IPS-NIHi7 (cell line): ENCODE data around the gene HIVEP3.

Experiments used
- DNase-seq: peaks from one replicate; pipeline ENCODE4 v3.0.0; 2012; ENCODE audit warnings: mixed read lengths; ENCODE audit errors: extremely low spot score

The HIVEP3 gene

GRCh38 chr1:41813226-41813625, 105.5 kb downstream of the HIVEP3 start:
- DNase-seq: no peak

DNA sequence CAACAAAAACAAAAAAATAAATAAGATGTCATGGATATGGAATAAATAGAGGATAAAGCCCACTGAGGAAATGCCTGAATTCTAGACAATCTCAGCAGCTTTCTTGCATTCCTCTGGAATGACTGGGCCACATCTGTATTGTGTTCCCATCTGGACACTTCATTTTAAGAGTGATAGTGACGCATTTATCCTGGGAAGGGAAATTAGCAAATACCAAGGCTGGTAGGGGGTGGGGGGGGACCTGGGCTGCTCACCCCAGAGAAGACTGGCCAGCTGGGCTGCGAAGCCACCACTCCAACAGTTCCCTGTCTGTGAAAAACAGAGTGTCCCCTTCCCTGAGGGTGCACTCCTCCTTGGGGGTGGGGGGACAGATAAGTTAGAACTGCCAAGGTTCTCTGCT, 106.3 kb downstream of the HIVEP3 start:
- no peak for DNase-seq

DNA sequence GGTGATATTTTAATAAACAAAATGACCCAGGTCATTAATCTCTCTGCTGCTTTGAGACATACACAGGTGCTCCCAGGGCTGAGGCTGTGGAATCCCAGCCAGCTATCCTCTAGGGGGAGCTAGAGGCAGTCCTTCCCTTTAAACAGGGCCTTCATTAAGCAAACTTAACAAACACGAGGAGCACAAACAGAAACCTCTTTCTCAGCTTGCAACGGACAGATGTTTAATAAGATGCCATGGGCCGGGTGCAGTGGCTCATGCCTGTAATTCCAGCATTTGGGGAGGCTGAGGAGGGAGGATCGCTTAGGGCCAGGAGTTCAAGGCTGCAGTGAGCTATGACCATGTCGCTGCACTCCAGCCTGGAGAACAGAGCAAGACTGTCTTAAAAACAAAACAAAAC, 106.7 kb downstream of the HIVEP3 start:
- DNase-seq: peak; percentile 80

DNA sequence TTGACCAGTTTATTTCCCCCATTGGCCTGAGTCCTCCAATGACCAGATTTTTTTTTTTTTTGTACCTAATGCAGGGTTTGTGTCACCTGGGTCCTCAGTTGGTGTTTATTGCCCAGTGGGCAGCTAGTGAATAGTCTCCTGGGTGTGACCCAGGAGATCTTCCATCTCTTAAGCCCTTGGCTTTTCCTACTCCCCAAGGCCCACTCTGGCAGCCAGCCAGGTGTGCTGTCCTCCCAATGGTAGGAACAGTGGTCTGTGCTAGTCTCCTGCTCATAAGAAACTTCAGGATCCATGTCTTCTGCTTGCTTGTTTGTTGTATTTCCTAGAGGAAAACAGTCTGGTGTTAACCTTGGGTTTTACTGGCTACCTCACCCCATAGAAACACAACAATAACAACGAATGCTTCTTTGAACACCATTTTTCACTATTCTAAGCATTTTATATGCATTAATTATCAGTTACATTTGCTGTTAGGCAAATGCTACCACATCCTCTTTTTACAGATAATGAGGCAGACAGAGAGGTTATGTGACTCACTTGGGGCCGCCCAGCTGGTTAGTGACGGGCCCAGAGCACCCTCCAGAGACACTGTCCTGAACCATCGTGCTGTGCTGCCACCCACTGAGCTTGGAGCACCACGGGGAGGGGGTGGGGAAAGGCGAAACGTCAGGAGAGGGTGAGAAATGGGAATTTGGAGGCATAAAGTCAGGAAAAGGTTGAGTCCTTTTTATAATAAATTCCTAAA, 107.5 kb downstream of the HIVEP3 start:
- DNase-seq: no peak

DNA sequence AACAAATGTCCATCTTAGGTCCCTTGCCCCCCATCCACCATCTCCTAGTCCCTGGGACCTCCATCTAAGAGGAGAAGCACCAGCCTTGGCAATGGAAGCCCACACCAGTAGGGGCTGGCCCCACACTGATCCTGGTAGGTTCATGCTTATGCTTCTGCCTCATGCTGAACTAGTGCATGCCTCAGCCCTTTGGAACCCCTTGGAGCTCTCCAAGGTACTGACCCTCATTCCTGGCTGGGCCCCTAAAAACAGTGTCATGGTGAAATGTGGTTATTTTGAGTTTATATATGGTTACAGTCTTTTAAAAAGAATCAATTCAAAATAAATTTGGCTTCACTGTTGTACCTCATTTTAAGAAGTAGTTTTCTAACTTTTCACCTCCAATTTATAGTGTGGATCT, 108.3 kb downstream of the HIVEP3 start:
- DNase-seq: peak; percentile 78

DNA sequence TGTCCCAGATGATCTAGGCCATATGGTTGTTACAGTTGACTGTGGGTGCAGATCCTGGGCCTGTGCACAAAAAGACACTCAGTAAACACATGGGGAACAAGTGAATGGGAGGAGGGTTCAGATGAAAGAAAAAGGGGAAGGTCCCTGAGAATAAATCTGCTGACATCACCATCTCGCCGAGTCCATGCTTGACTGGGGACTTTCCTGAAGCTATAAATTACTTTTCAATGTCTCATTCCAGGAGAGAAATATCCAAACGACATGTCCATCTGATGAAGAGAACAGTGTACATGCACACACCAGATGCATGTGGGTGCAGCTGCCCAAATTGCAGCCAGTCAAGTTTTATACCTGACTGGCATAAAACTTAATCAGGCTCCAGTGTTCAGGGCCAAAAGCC, 109.0 kb downstream of the HIVEP3 start:
- DNase-seq: no peak

DNA sequence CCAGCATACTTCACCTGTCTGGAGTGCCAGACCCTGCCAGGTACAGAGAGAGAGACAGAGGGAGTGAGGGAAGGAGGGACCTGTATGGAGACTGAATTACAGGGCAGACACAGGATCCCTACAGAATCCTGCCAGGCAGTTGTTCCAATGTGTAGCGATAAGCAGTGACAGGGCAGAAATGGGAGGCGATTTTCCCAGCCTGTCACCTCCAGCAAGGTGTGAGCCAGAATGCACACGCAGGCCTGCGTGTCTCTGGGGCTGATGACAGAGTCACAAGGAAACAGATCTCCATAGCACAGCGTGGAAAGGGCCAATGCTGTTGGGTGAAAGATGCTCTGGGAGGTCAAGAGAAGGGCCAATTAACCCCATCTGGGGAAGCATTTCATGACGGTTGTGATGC, 111.3 kb downstream of the HIVEP3 start:
- no peak for DNase-seq

GRCh38 chr1:41806472-41807155, 112.1 kb downstream of the HIVEP3 start:
- DNase-seq: no peak

DNA sequence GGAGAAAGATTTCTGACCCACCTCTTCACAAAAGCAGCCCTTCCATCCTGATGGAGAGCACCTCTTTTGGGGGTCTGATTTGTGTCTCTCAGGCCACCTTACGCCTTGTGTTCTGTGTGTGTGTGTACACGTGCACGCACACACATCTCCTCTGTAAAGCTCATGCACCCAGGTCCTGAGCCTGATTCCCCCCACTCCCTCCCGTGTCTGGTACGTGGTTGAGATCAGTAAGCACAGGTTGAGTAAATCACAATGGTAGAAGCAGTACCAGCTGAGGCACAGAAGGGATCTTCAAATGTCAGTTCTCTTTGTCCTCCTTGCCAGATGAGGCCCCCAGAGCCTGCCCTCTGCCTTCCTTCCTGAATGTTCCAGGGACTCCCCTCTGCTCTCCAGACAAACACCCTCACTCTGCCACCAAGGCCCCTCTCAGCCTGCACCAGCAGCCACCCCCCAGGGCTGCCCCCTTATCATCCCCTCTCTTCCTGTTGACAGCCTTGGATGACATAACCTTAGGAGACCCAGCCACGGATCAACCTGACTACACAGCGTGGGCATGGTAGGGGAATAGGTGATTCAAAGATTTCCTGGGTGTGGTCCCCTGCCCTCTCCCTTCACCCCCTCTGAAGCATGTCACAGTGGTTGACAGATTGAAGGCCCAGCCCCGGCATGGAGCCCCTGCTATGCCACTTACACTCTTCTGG, 112.8 kb downstream of the HIVEP3 start:
- DNase-seq: no peak

- no peak for DNase-seq
These were observed 114.5 kb downstream of the HIVEP3 start for GRCh38 chr1:41804176-41804575.

DNA sequence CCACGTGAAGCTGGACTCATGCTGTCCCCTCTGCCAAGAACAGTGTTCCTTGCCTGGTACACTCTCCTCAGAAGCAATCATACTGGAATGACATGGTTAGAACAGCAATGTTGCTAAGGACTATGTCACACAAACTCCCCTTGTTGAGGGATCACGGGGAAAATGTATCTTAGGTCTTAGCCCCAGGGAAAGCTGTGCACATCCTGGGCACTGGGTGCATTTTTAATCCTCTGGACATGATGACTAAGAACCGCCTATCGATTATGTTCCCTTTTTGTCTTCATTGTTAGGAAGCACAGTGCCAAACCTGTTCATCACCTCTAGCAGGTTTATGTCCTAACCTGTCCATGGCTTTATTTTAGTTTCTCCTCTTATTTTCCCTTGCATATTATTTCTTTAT, 115.1 kb downstream of the HIVEP3 start:
- DNase-seq: no peak

DNA sequence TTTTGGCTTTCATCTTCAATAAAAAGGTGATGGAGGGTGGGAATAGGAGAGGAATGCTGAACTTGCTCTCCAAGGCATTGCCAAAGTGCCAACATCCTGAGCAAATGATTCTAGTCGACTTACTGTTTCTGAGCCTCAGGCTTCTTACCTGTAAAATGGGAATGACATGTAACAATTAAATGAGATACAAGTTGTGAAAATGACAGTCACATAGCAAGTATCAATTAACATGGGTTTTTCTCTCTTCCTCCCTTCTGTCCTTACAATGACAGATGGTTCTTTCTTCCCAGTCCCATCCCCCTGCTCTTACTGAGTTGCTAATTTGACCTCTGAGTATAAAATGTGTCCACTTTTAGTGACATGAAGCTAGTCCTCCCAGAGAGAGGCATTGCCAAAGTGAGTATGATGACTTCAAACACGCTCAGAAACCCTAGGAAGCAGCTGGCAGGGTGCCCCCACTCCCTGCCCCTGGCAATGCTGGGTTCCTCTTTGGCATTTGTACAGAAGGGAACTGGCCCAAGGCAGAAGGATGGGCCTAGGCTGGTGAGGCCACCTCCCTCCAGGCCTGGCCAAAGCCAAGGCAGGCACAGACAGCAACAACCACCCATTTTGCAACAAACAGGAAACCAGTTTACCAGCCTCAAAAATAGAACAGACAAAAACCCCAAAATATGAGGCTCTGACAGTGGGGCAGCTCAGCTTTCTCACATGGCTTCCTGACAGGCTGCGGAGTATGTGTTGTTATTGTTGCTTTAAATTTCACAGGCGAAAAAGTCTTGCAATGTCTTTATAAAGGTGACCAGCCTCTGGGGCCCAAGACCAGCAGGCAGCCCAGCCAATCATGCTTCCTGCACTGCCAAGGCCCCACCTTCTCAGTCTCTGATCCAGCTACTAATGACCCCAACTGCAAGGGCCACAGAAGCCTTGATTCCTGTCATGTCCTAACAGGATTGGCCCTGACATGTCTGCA, 115.9 kb downstream of the HIVEP3 start:
- no peak for DNase-seq

DNA sequence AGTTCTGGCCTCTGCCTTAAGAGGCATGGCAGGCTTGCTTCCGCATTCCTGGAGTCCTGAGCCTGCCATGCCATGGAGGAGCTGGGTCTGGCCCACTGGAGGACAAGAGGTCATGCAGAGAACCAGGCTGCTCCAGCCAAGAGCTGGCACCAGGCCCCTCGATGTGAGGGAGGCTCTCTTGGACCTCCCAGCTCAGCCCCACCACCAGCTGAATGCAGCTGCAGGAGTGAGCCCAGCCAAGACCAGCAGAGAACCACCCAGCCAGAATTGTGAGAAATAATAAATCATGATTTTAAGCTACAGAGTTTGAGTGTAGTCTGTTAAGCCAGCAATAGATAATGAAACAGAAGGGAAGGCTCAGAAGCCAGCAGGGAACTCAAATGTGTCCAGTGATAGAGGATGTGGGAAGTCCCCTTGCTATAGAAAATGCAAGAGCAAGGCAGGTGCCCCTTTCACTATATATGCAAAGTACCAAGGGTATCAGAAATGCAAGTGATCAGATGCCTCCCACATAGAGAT, 118.4 kb downstream of the HIVEP3 start:
- no peak for DNase-seq

DNA sequence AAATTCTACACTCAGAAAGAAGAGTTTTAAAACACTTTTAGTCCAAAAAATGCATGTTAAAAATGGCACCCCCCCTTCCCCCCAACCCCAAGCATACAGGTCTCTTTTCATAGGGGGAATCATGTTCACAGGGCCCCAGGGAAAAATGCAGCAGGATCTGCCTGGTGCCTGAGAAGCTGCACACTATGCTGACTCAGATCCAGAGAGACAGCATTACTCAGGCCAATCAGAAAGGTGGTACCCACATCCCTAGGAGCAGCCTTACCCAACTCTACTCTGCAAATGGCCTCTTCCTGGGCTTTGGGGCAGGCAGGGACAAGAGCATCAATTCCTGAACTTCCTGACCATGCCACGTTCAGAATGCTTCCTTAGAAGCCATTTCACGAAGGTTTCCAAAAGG, 119.0 kb downstream of the HIVEP3 start:
- no peak for DNase-seq

GRCh38 chr1:41799205-41799604, 119.5 kb downstream of the HIVEP3 start:
- DNase-seq: no peak

GRCh38 chr1:41795205-41795762, 123.4 kb downstream of the HIVEP3 start:
- no peak for DNase-seq

DNA sequence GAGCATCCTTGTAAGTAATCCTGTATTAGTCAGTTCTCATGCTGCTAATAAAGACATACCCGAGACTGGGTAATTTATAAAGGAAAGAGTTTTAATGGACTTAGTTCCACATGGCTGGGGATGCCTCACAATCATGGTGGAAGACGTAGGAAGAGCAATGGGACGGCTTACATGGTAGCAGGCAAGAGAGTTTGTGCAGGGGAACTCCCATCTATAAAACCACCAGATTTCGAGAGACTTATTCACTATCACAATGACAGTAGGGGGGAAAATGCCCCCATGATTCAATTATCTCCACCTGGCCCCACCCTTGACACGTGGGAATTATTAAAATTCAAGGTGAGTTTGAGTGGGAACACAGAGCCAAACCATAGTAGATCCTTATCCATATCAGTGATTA, 124.7 kb downstream of the HIVEP3 start:
- DNase-seq: no peak

DNA sequence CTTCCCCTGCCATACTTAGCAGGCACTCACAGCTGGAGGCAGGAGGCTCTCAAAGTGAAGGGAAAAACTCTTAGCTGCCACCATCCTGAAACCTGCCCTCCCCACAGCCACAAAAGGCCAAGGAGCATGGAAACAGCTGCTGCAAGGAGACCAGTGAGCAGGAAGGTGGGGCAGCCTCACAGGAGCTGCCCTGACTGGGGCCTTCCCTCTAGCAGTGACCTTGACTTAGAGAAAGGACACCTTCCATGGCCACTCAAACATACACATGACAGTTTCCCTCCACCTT, 126.3 kb downstream of the HIVEP3 start:
- DNase-seq: no peak

DNA sequence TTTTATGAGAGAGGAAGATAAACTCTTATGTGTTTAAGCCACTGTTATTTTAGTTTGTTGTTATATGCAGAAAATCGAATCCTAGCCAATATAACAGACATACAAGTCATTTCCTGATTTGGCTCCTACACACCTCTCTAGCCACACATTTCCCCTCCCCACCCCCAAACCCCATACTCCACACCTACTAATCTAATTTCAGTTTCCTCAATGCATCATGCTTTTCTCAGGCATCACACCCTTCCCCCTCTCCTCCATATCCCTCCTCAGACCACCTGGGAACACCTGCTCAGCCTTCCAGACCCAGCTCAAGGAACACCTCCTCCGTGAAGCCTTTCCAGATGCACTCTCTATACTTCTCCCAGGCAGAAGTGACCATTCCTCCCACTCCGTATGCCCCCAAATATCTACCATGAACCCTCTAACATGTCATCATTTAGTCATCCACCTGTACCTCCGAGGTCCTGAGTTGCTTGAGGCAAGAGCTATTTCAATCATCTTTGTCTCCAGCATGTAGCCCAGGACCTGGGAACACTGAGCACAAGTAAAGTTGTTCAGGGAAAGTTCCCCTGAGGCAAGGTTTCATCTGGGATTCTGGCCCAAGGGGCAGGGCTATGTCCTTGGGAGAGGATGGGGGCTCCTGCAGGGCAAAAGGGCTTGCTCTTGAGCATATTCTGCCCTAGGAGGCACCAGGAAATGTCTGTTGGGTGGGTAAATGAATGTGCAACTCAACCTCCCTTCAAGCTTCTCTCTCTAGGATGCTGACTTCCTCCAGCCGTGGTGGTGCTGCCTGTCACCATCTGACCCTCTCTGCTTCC, 126.8 kb downstream of the HIVEP3 start:
- no peak for DNase-seq

GRCh38 chr1:41790351-41790750, 128.4 kb downstream of the HIVEP3 start:
- no peak for DNase-seq
